LoVo (cell line): ENCODE results near the gene RSPO1.
"Not testable (repeated sequence)": the region's sequence is repeated elsewhere in the genome, so short reads cannot be mapped to it uniquely, and the experiment has no call there.

Experiments
- DNase-seq: peaks from one replicate; pipeline ENCODE4 v3.0.0-alpha.2; 2016; ENCODE audit warnings: low spot score

Gene RSPO1

GRCh38 chr1:37616330-37616729, 18.4 kb downstream of the RSPO1 start:
- no peak for DNase-seq

DNA sequence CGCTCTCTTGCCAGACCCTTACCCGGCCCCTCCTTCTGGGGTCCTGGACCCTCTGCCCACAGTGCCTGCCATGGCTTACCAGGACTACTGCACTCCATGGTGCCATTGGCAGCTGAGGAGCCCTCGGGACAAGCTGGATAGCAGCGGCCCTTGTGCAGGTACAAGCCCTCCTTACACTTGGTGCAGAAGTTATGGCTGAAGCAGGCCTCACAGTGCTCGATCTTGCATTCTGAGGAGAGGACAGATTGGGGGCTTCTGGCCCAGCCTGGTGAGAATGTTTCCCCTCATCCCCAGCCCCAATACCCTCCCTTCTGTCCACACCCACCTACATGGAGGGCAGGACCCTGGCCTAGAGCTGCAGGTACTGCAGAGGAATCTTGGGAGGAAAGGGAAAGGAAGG, 20.6 kb downstream of the RSPO1 start:
- no peak for DNase-seq

GRCh38 chr1:37612186-37612585, 22.5 kb downstream of the RSPO1 start:
- no peak for DNase-seq

- DNase-seq: no peak
Observed at GRCh38 chr1:37609994-37610393, 24.7 kb downstream of the RSPO1 start.

GRCh38 chr1:37609002-37609401, 25.7 kb downstream of the RSPO1 start:
- DNase-seq: no peak

DNA sequence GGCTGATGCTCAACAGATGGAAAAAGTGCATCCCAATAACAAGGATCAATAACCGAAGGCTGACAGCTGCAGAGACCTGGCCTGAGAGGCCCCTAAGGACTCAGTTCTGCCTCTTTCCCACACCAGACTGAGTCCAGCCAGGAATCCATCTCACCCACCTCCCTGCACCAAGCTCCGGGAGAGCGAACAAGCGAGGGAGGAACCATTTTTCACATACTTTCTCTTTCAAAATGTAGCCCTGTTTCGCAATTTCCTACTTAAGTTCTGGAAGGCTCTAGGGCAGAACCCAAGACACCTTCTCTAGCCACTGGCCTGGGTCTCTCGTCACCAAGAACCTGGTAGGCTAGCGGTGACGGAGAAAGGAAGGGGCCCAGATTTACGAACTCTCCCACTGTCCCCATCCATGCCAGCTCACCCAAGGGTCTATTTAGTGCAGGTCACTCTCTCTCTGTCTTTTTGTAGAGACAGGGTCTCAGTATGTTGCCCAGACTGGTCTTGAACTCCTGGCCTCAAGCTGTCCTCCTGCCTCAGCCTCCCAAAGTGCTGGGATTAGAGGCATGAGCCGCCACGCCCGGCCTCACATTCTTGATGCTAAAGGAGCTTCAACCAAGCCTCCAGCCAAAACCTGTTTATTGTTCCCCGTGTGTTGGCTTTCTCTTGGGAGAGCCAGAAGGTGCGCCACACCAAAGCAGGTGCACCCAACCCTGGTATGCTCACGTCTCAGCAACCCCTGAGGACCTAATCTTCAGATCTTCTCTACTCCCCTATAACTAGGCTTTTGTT, 28.0 kb downstream of the RSPO1 start:
- DNase-seq: no peak

GRCh38 chr1:37605806-37606474, 28.8 kb downstream of the RSPO1 start:
- DNase-seq: no peak

DNA sequence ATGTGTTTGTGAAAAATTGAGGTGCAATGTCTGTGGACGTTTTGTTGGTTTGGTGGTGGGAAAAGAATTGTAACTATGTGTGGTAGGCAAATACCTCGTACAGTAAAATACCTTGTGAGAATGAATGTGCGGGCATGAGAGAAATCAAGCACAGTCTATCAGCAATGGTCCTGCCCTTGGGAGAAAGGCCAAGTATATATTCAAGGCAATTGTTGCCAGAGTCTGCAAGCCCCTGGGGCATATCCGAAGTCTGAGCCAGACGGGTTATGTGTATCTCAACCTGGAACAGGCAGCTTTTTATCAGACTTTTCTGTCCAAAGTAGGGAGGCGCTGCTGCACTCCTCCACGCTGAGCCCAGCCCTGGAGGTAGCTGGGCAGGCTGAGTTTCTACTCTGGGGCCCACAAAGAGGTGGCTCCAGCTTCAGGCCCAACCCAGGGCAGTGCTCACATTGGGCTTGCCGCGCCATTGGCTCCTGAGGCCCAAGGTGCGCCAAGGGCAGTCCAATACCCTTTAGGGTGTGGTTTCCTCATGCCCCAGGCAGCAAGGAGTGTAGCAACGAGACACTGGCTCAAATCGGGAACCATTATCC, 29.5 kb downstream of the RSPO1 start:
- no peak for DNase-seq

DNA sequence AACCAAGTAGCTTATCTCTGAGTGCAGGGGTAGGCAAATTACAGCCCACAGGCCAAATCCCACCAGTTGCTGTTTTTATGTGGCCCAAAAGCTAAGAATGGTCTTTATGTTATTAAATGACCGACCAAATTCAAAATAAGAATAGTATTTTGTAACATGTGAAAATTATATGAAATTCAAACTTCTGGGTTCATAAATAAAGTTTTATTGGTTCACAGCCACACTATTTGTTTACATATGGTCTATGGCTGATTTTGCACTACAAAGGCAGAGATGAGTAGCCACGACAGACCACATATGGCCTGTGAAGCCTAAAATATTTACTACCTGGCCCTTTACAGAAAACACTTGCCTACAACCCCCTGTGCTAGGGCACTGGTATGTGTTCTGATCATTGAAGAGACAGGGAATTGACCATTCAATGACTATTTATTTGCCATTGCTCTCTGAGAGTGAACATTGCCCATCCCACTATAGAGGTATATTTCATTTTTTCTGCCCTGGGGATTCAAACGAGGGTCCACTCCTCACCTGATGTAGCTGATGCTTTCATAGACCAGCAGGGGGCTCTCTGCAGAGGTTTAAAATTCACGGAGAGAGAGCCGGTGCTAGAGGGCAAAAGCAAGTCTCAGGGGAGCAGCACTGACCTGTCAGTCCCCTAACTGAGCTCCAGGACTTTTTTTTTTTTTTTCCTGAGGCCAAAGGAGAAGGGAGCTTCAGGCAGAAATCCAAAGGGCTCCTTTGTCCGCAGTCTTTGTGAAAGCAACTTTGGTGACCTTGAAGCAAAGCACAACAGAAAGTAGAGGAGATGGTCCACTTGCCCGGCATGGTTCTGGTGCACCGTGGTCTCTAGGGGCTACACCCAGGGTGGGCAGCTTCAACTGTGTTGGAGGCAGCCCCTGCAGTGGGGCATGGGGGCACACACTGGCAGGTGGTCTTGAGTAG, 31.7 kb downstream of the RSPO1 start:
- peak; percentile 42 for DNase-seq

GRCh38 chr1:37601441-37601840, 33.3 kb downstream of the RSPO1 start:
- no peak for DNase-seq

GRCh38 chr1:37599940-37600339, 34.8 kb downstream of the RSPO1 start:
- DNase-seq: no peak

DNA sequence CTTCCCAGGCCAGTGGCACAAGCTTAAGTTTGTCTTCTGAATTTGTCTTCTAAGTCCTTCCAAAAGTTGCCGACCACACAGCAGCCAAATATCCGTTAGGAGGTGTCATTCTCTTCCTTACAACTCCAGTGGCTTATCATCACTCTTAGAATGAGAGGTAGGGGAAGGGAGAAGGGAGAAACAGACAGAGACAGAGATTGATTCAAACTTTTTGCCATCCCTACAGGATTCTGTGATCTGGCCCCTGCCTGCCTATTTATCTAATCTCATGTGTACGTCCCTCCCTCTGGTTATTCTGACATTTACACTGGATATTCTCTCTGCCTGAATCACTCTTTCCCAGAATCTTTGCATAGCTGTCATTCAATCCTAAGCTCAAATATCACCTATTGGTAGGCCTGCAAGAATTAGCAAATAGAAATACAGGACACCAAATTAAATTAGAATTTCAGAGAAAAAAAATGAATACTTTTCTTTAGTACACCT, 38.5 kb downstream of the RSPO1 start:
- no peak for DNase-seq

- DNase-seq: peak; percentile 96
Observed at GRCh38 chr1:37595440-37596181, 39.1 kb downstream of the RSPO1 start, which contains the start of gene GNL2. Gene GNL2 (minus strand): TSS chr1:37595937. CDS start chr1:37595822, 115 bp downstream.

DNA sequence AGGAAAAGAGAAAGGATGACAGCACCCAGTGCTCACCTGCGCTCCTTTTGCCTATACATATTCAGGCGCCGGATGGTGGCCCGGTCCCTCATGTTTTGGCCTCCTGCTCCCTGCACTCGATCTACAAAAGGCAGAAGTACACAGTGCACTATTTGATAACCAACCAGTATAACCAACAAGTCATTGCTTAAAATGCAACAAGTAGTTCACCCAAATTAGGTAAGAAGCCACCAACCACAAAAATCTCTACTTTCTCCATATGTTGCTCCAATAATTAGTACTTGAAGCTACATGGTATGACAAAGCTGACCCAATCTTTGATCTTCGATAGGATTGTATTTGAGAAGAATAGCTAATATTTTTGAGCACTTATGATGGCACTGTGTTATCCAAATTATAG, 41.0 kb downstream of the RSPO1 start:
- no peak for DNase-seq

DNA sequence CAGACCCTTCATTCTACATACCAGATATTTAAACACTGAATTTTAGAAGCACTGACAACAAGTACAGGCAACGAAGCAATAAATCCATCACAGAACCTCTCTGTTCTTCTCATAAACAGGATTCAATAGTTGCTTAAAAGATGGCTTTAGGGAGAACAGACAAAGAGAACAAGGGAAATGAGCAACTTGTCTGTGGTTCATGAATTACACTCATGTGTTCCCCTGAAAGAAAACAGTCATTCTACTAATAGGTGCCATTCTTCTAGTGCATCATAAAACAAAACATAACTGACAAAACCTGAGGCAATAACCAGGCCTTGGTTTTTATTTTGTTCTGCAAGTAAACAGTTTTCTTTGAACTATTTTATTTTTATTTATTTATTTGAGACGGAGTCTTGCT, 45.8 kb downstream of the RSPO1 start:
- no peak for DNase-seq

GRCh38 chr1:37584544-37584943, 50.1 kb downstream of the RSPO1 start:
- DNase-seq: not testable (repeated sequence)

- DNase-seq: no peak
Observed at GRCh38 chr1:37575692-37576091, 59.0 kb downstream of the RSPO1 start.

DNA sequence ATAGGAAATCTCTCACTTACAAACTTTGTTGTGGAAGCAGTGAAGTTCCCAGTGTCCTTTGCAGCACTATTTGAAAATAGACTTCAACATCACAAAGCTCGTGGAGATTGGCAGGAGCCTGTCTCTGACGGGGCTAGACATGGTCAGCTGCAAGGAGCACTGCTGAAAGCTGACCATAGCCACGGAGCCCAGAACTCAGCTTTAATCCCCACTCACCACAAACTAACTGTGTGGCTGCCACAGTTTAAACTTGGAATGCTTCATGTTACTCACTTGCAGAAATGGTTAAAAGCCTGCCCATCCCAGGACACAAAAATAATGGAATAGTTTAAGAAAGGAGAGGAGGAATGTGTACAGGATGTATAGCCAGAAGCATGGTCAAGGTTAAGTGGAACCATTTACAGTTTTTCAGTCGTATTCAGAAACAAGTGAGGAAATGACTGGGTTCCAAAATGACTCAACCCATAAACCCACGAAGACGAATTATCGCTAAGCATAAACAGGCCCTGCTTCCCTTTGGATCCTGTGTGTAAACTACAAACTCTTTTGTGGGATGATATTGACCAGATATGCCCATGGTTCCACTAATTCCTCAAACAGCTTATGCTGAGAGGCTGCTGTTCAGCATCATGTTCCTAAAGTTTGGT, 59.7 kb downstream of the RSPO1 start:
- DNase-seq: no peak

- DNase-seq: no peak
Observed at GRCh38 chr1:37570528-37571334, 64.0 kb downstream of the RSPO1 start.

GRCh38 chr1:37567023-37567422, 67.7 kb downstream of the RSPO1 start:
- DNase-seq: no peak
